ENCODE data around the gene RNF220.

Gene RNF220

DNA sequence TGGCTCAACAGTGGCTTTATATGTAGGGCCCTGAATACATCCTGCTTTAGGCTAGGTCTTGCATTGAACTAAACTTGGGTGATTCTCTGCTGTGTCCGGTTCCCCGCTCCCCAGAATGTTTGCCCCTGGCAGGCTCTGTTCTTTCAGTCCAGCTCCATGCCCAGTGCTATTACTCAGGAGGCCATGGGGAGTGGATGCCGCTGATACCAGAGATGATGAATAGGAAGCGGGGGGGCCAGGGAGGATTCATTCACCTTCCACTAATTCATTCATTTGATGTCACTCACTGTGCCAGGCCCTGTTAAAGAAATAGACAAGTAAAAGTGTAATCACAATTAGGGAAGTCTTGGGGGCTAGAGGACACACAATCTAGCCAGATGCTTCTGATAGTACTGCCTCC is 185.4 kb downstream of the RNF220 start:
- H3K4me2 ChIP-seq (ENCODE audit: low read length): no peak overlapping the region
- H3K9me3 ChIP-seq (ENCODE audit: low read length): no peaks in the 10 kb centered on the region
- H4K20me1 ChIP-seq (ENCODE audit: insufficient read depth, low read length): no peaks in the 10 kb centered on the region
- no peaks in the 10 kb centered on the region for H3K4me1 ChIP-seq (ENCODE audit: insufficient read depth, low read length, severe bottlenecking)
- H3K36me3 ChIP-seq (ENCODE audit: insufficient read depth, low read length): no peaks in the 10 kb centered on the region
- H3K4me3 ChIP-seq (ENCODE audit: low read depth, low read length, poor library complexity, severe bottlenecking): no peak overlapping the region
- no peaks in the 10 kb centered on the region; the same call in 1 of the 2 replicates for H3K27me3 ChIP-seq (ENCODE audit: insufficient read depth, low read length)
- H2AFZ ChIP-seq (ENCODE audit: low read length): no peak overlapping the region
- no peak overlapping the region for H3K9ac ChIP-seq (ENCODE audit: low read length)
- H3K9me2 ChIP-seq (ENCODE audit: low read depth, low read length): no peaks in the 10 kb centered on the region
- H3F3A ChIP-seq (ENCODE audit: insufficient read depth, low read length): no peaks in the 10 kb centered on the region
- no peak for TF ChIP-seq EZH2 (IDR thresholded peaks at IDR 0.05; ENCODE audit: borderline replicate concordance, low read length)
- TF ChIP-seq, protein P1, sequence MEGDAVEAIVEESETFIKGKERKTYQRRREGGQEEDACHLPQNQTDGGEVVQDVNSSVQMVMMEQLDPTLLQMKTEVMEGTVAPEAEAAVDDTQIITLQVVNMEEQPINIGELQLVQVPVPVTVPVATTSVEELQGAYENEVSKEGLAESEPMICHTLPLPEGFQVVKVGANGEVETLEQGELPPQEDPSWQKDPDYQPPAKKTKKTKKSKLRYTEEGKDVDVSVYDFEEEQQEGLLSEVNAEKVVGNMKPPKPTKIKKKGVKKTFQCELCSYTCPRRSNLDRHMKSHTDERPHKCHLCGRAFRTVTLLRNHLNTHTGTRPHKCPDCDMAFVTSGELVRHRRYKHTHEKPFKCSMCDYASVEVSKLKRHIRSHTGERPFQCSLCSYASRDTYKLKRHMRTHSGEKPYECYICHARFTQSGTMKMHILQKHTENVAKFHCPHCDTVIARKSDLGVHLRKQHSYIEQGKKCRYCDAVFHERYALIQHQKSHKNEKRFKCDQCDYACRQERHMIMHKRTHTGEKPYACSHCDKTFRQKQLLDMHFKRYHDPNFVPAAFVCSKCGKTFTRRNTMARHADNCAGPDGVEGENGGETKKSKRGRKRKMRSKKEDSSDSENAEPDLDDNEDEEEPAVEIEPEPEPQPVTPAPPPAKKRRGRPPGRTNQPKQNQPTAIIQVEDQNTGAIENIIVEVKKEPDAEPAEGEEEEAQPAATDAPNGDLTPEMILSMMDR (IDR thresholded peaks at IDR 0.05; ENCODE audit: low read length): no peak
- H3K27ac ChIP-seq (ENCODE audit: low read depth, low read length, poor library complexity, severe bottlenecking): no peak overlapping the region
- no peaks in the 10 kb centered on the region for H3K79me2 ChIP-seq (ENCODE audit: insufficient read depth, low read length)

DNA sequence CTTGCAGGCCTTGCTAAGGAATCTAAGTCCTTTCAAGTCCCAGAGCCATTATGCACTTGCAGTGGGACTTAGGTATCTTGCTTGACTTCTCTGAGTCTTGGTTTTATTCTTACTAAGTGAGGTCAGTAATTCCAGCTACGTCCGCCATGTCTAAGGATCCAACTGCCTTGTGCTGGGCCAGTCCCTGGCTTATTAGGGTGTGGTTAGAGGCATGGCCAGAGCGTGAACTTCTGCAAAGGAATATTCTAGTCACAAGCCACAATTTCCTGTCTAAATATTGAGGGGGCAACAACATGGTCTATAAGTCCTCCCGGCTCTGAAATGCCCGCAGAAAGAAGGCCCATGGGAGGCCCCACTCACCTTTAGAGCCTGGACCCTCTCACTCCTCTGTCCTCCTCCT is 186.3 kb downstream of the RNF220 start:
- Histone ChIP-seq H3K27ac (ENCODE audit: low read depth, low read length, poor library complexity, severe bottlenecking) (no peak overlapping the region), H4K20me1 (ENCODE audit: insufficient read depth, low read length) (no peaks in the 10 kb centered on the region), H2AFZ (ENCODE audit: low read length) (no peak overlapping the region), H3K4me3 (ENCODE audit: low read depth, low read length, poor library complexity, severe bottlenecking) (no peak overlapping the region), H3K9me3 (ENCODE audit: low read length) (no peaks in the 10 kb centered on the region), H3K4me2 (ENCODE audit: low read length) (no peak overlapping the region), H3K9ac (ENCODE audit: low read length) (no peak overlapping the region), H3K27me3 (ENCODE audit: insufficient read depth, low read length) (no peaks in the 10 kb centered on the region; the same call in 1 of the 2 replicates), H3K36me3 (ENCODE audit: insufficient read depth, low read length) (no peaks in the 10 kb centered on the region), H3K9me2 (ENCODE audit: low read depth, low read length) (no peaks in the 10 kb centered on the region), H3K4me1 (ENCODE audit: insufficient read depth, low read length, severe bottlenecking) (no peaks in the 10 kb centered on the region), H3F3A (ENCODE audit: insufficient read depth, low read length) (no peaks in the 10 kb centered on the region), H3K79me2 (ENCODE audit: insufficient read depth, low read length) (no peaks in the 10 kb centered on the region)
- TF ChIP-seq, protein P1 (IDR thresholded peaks at IDR 0.05; ENCODE audit: low read length): no peak
- TF ChIP-seq EZH2 (IDR thresholded peaks at IDR 0.05; ENCODE audit: borderline replicate concordance, low read length): no peak

- H3F3A ChIP-seq (ENCODE audit: insufficient read depth, low read length): no peaks in the 10 kb centered on the region
- H2AFZ ChIP-seq (ENCODE audit: low read length): no peak overlapping the region
- H3K4me2 ChIP-seq (ENCODE audit: low read length): no peak overlapping the region
- H3K27ac ChIP-seq (ENCODE audit: low read depth, low read length, poor library complexity, severe bottlenecking): no peak overlapping the region
- H3K9ac ChIP-seq (ENCODE audit: low read length): no peak overlapping the region
- no peaks in the 10 kb centered on the region for H3K36me3 ChIP-seq (ENCODE audit: insufficient read depth, low read length)
- H3K79me2 ChIP-seq (ENCODE audit: insufficient read depth, low read length): no peaks in the 10 kb centered on the region
- no peak overlapping the region for H3K4me3 ChIP-seq (ENCODE audit: low read depth, low read length, poor library complexity, severe bottlenecking)
- no peaks in the 10 kb centered on the region for H3K4me1 ChIP-seq (ENCODE audit: insufficient read depth, low read length, severe bottlenecking)
- H3K9me3 ChIP-seq (ENCODE audit: low read length): no peaks in the 10 kb centered on the region
- H4K20me1 ChIP-seq (ENCODE audit: insufficient read depth, low read length): no peaks in the 10 kb centered on the region
- no peaks in the 10 kb centered on the region for H3K9me2 ChIP-seq (ENCODE audit: low read depth, low read length)
- no peaks in the 10 kb centered on the region; the same call in 1 of the 2 replicates for H3K27me3 ChIP-seq (ENCODE audit: insufficient read depth, low read length)
- TF ChIP-seq, protein P1 (IDR thresholded peaks at IDR 0.05; ENCODE audit: low read length): no peak
- no peak for TF ChIP-seq EZH2 (IDR thresholded peaks at IDR 0.05; ENCODE audit: borderline replicate concordance, low read length)
Measured at GRCh38 chr1:44592208-44593145, 187.4 kb downstream of the RNF220 start.
